Measurements from ENCODE around the gene DPM3.
"Not testable (repeated sequence)": the region's sequence is repeated elsewhere in the genome, so short reads cannot be mapped to it uniquely, and the experiment has no call there.

The DPM3 gene, protein sequence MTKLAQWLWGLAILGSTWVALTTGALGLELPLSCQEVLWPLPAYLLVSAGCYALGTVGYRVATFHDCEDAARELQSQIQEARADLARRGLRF

DNA sequence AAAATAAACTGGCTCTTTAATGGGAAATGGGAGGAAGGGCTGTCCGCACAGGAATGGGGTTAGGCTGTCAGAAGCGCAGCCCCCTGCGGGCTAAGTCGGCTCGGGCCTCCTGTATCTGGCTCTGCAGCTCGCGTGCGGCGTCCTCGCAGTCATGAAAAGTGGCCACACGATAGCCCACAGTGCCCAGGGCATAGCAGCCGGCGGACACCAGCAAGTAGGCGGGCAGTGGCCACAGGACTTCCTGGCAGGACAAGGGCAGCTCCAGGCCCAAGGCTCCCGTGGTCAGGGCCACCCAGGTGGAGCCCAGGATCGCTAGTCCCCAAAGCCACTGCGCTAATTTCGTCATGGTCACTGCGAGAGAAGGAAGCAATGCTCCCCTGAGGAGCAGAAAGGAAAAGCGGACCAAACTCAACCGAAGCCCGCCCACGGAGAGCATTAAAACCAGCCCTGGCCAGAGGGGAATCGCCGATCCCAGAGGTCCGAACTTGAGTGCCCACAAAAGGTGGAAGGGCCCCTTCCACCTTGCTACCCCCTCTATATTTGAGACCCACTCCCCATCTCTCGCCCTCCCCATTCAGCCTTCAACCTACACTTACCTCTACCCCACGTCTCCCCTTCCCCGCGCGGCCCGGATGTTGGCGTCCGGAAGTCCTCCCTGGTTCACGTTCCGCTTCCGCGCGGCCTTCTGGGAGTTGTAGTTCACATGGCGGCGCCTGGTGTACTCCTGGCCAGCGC is at the start of gene DPM3:
Gene DPM3 (minus strand): TSS at position 637 of the 735 bp plus-strand sequence. CDS start 291 bp downstream, at position 346.
- peak; percentile 77 to 79 for DNase-seq

DNA sequence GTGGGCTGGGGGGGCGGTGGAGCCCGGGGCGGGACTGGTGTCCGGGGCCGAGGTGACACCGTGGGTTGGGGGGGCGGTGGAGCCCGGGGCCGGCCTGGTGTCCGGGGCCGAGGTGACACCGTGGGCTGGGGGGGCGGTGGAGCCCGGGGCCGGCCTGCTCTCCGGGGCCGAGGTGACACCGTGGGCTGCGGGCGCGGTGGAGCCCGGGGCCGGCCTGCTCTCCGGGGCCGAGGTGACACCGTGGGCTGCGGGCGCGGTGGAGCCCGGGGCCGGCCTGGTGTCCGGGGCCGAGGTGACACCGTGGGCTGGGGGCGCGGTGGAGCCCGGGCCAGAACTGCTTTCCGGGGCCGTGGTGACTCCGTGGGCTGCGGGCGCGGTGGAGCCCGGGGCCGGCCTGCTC is 49.6 kb upstream of the DPM3 start:
- not testable (repeated sequence) for DNase-seq

DNA sequence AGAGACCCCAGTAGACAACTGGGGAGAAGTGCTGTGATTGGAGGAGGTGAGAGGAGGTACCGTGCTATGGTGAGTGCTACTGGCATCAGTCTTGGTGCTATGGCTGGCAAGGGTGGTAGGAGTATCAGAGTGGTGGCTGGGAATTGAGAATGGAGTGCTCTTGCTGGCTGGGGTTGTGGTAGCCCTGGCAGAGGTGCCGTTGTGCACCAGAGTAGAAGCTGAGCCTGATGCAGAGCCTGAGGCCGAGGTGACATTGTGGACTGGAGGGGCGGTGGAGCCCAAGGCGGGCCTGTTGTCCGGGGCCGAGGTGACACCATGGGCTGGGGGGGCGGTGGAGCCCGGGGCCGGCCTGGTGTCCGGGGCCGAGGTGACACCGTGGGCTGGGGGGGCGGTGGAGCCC is 47.9 kb upstream of the DPM3 start:
- no peak for DNase-seq

DNA sequence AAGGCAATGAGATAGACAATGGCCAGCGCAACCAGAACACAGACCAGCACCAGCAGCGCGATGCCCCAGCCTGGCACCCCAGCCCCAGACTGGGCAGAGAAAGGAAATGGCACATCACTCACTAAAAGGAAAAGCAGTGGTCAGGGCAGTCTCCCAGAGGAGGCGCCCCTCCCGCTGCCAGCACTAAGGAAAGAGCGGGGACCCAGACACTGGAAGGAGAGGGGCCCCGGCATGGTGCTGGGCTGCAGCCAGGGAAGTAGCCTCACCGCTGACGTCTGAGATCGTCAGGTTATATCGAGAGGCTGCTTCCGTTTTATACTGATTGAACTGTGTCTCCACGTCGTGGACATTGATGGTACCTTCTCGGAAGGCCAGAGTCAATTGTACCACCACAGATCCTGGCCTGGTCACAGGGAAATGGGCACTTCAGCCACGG is 47.1 kb upstream of the DPM3 start:
- no peak for DNase-seq

DNA sequence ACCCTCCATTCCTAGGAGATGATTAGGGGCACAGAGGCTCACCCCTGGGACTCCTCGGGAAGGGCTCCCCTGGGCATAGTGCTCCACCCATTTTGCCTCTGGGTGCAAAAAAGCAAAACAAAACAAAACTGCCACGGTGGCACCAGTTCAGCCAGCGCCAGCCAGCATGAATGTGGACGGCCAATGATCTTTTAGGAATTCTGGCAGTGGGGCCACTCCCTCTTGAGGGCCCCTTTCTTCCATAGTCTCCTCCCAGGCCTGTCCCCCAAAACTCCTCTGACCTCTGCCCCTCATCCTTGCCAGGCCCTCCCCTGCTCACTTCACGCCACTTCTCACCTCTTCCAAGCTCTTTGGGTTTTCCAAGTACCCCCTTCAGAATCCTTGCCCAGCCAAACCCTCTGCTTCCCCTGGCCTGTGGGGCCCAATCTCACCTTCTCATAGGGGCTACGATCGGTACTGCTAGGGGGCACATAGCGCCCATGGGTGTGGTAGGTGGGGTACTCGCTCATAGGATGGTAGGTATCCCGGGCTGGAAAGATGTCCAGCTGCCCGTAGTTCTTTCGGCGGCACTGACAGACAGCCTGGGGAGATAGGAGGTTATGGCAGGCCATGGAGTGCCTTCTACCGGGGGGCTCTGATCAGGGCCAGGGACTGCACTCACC is 46.6 kb upstream of the DPM3 start:
- no peak for DNase-seq

DNA sequence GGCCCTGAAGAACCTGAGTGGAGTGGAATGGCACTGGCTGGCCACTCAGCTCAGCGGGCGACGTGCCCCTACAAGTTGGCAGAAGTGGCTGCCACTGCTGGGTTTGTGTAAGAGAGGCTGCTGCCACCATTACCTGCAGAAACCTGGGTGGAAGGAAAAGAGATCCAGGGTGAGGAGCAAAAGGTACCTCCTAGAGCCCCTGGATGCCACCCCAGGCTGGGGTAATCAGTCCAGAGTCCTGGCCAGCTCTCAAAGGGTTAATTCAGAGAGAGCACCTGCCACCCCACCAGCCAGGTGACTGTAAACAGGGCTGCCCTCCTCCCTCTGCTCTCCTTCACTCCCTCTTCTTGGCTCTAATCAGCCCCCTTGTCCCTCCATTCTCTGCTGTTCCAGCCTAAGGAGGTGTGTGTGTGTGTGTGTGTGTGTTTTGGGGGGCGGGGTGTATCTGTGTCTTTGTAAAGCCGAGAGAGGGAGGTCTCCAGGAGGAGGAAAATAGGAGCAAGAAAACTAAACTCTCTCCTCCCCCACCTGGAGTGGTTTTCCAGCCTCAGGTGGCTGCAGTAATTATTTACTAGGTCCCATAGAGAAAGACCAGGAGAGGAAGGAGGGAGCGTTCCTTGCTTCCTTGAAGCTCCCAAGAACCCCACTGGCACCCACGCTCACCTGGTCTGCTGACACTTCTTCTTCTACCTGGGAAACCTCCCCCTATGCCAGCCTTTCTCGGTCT is 45.9 kb upstream of the DPM3 start:
- no peak for DNase-seq

DNA sequence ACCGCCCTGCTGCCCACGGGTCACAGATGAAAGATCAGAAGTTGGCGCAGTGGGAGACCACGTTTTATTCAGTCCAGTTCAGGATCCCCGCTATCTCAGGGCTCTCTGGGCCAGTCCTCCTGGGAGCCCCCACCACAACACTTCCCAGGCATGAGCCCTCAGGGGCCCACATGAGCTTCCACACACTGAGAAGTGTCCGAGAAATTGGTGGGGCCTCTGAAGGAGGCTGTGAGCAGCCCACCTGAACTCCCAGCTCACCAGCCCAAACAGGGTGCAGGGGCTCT is 45.4 kb upstream of the DPM3 start:
- DNase-seq, result no peak

DNA sequence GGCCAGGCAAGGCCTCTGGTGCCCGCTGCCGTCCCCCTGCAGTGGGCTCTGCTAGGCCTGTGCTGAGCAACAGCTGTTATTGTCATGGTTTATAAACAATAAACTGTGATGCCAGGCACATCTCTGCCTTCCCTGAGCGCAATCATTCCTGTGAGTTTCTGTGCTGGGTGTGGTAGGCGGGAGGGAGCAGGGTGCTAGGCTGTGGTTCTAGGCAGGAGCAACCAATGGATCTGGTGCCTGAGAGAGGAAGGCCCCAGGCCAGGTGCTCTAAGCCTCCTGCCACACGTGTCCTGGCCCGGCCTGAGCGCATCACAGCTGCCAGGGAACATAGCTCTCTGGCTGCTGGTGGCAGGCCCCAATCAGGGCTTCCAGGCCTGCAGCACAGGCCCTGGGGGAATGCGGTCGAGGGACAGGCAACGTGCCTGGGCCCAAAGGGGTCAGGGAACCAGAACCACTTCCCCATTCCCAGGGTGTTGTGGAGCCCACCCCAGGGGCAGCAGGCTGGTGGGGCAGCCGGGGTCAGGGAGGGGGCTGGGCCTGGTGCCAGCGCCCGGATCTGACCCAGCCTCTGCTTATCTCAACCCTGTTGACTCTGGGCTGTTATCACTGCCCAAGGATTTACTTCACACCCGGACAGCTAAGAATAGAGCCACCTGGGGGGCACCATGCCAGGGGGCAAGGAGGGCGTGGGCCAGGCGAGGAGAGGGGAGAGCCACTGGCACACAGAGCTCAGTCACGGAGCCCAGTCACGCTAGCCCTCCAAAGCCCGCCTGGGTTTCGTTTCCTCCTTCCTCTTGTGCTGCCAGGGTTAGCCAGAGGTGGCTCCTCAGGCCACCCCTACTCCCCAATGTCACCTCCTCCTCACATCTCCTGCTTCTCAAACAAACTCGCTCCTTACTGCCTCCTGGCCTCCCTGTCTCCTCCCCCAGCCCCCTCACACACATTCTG is 44.8 kb upstream of the DPM3 start:
- no peak for DNase-seq

DNA sequence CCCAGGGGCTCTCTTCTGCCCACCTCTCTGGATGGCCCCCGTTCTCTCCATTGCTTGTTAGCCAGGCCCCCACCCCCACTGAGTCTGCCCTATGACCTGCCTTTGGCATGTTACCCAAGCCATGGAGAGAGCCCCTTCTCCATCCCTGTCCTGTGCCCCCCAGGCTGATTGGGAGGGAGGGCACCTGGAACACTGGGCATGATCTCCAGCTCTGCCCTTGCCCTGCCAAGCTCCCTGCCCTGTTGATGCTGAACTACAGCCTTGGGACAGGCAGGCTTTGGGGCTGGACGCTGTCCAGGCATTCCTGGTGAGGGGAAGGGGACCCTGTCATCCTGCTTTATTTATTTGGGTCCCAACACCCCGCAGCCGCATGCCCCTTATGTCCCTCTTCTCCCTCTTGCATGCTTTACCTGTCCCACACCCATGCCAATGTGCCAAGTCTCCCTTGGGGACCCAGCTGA is 44.0 kb upstream of the DPM3 start:
- DNase-seq, result no peak

DNA sequence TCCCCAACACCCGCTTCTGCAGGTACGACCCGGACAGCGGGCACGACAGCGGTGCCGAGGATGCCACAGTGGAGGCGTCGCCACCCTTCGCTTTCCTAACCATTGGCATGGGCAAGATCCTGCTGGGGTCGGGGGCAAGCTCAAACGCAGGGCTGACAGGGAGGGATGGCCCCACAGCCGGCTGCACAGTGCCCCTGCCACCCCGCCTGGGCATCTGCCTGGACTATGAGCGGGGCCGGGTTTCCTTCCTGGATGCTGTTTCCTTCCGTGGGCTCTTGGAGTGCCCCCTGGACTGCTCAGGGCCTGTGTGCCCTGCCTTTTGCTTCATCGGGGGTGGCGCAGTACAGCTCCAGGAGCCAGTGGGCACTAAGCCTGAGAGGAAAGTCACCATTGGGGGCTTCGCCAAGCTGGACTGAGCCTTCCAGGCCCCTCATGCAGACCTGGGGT is 43.5 kb upstream of the DPM3 start:
- no peak for DNase-seq

DNA sequence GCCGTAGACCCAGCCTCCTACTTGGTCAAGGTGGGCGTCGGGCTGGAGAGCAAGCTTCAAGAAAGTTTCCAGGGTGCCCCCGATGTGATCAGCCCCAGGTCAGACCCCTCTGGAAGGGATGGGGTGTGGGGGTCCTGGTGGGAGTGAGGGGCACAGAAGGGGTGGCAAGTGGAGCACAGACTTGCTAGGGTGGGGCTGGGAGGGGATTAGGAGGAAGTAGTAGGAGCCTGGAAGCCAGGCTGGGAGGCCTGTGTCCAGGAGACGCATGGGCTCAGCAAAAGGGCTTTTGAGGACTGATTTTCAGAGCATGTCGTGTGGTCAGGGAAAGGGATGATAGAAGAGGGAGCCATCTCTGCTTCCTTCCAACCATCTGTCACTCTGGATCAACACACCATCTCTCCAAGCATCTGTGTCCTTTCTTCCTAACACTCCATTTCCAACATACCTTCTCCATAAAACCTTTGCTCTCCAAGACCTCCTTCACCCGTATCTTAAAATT is 41.8 kb upstream of the DPM3 start:
- DNase-seq, result no peak

DNA sequence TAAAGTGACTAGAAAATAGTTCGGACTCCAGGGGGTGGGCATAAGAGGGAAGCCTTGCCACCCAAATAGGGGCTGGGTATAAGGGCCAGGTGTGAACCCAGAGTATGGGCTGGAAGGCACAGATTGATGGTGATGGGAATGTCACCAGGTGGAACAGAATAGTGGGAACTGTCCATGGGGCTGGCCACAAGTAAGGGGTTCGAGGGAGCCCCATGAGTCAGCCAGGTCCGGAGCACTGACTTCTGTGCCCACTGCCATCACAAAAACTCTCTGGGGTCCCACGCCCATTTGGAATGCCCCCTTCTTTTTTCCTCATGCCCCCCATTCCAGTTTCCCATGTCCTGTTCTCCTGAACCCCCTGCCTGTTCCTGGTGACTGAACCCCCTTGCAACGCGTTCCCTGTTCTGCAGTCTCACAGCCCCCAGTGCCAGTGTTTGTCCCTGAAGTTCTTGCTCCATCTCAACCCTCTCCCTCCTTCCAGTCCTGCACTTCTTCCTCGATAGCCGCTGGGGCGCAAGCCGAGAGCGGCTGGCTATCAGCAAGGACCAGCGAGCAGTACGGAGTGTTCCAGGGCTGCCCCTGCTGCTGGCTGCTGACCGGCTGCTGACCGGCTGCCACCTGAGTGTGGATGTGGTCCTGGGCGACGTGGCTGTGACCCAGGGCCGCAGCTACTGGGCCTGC is 41.2 kb upstream of the DPM3 start:
- DNase-seq, result no peak

DNA sequence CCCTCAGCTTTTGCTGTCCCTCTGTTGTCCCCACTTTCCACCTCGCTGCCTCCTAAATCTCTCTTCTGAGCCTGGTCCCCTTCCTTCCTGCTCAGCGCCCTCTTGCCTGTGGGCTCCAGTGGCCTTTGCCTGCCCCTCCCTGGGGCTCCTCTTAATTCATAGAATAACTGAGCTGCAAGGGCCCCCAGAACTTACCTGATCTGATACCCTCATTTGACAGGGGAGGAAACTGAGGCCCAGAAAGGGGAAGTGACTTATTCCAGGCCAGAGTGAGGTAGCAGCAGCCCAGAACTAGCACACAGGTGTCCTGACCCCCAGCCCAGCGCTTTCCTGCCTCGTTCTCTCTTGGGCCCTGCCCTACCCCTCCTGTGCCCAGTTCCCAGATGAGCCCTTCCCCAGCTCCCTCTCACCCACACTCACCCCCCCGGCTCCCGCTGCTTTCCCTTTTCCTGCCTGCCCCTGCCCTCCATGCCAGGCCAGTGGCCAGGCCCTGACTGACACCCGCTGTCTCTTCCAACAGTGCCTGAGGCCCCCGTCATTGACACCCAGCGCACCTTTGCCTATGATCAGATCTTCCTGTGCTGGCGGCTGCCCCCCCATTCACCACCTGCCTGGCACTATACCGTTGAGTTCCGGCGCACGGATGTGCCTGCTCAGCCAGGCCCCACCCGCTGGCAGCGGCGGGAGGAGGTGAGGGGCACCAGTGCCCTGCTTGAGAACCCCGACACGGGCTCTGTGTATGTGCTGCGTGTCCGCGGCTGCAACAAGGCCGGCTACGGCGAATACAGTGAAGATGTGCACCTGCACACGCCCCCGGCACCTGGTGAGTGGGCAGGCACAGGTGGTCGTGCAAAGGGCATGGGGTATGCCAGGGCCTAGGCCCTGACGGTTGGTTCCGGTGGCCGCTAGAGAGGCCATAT is 39.0 kb upstream of the DPM3 start:
- DNase-seq, result no peak

DNA sequence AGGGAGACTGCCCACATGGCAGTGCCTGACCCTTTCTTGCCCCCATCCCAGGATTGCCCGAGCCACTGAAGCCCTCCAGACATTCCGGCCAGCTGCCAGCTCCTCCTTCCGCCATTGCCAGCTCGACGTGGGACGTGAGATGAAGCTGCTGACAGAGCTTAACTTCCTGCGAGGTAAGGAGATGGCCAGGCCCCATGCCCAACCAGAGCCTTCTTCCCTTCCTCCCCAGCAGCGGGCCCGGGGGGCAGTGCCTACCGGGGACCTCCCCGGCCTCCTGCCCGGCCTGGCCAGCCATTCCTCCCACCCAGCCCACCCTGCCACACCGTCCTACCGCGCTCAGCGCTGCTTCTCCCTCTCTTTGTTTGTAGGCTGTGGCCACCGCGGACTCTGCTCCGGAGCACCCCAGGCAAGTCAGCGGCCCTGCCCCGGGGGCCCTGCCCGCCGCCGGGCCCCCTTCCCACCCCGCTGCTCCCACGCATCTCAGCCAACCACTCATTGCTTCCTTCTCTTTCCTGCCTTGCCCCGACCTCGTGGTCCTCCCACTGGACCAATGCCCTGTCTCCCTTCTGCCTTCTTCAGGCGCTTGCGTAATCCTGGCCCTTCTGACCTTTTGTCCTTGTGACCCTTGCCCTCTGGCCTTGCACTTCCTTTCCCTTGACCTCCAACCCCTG is 38.2 kb upstream of the DPM3 start:
- DNase-seq, result no peak

DNA sequence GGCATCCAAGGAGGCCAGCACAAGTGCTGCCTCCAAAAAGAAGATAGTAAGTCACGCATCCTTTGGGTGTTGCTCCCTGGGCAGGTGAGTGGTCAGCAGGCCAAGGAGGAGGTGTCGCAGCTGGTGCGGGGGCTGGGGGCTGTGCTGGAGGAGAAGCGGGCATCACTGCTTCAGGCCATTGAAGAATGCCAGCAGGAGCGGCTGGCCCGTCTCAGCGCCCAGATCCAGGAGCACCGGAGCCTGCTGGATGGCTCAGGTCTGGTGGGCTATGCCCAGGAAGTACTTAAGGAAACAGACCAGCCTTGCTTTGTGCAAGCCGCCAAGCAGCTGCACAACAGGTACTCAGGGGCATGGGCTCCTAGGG is 37.6 kb upstream of the DPM3 start:
- no peak for DNase-seq

DNA sequence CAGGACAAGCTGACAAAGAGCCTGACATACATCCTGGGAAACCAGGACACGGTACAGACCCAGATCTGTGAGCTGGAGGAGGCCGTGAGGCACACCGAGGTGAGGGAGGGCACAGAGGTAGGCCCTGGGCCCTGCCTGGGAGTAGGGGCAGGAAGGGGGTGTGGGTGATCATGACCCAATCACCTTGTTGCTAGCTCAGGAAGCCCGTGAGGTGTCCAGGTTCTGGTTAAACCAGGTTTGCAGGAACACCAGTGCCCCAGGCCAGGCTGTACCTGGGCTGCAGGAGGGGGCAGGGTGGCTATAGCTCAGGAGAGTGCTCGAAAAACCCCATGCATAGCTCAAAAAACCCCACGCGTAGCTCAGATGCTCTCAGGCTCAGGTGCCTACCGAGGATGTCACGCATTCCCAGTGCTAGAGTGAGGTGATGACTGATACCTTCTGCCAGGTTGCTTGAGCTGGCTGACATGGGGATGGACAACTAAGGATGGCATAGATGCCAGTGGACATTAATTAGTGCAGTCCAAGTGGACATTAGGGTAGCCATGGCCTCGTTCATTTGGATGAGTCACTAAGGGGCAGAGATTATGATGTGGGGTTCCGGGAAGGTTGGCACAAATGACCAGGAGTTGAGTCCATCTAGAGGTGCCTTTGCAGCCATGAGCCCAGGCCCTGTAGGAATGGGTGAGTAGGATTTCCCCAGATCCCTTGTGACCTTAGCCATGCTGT is 37.0 kb upstream of the DPM3 start:
- DNase-seq, result no peak

DNA sequence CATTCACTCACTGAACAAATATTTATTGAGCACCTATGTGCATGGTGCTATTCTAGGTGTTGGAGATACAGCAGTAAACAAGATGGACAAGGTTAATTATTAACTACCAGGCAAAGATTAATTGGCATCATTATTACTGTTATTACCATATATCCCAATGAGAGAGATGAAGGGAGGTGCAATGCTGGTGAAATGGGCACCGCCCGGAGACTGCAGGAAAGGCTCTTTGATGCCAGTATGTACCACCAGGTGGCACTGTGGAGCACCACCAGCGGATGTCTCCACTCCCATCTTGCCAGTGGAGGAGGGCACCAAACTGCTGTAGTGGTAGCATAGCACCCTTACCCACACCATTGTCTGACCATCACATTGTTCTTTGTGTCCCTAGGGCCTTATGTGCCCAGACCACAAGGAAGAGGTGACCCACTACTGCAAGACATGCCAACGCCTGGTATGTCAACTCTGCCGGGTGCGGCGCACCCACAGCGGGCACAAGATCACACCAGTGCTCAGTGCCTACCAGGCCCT is 36.3 kb upstream of the DPM3 start:
- DNase-seq, result peak; percentile 53 to 68

DNA sequence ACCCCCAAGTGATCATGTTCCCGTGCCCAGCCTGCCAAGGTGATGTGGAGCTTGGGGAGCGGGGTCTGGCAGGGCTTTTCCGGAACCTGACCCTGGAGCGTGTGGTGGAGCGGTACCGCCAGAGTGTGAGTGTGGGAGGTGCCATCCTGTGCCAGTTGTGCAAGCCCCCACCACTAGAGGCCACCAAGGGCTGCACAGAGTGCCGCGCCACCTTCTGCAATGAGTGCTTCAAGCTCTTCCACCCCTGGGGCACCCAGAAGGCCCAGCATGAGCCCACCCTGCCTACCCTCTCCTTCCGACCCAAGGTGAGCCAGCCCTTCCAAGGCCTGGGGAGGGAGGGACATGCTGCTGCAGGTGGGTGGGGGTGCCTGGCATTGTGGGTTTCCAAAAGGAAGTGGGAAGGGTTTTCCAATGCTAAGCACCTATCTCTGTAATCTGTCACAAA is 35.6 kb upstream of the DPM3 start:
- no peak for DNase-seq
